Karpas-422 (cell line): ENCODE data around the gene AGBL4. TPM values are rescaled to one million over a fixed set of nuclear protein-coding genes. Genes with fewer than 3 reads are reported as not detected.

Experiments
- DNase-seq: peaks from one replicate; pipeline ENCODE4 v3.0.0-alpha.2; 2015
- H2AFZ ChIP-seq: fragments of 200-600 bp; sonication (generic); 2 replicates; pipeline ENCODE4 v1.6.1; 2014; ENCODE audit warnings: antibody characterized with exemption, low read length, mixed read lengths
- H3K27ac ChIP-seq: fragments of 200-600 bp; sonication (generic); 2 replicates; pipeline ENCODE4 v1.5.1; 2014; ENCODE audit warnings: mild to moderate bottlenecking, low read length, moderate library complexity
- H3K27me3 ChIP-seq: fragments of 200-600 bp; sonication (generic); 2 replicates; pipeline ENCODE4 v1.6.1; 2014; ENCODE audit warnings: low read length, mixed read lengths
- H3K36me3 ChIP-seq: fragments of 200-600 bp; sonication (generic); 2 replicates; pipeline ENCODE4 v1.6.1; 2014; ENCODE audit warnings: low read length, mixed read lengths; ENCODE audit not compliant: insufficient read depth
- H3K4me1 ChIP-seq: fragments of 200-600 bp; sonication (generic); 2 replicates; pipeline ENCODE4 v1.6.1; 2014; ENCODE audit warnings: mild to moderate bottlenecking, low read length, mixed read lengths
- H3K4me2 ChIP-seq: fragments of 200-600 bp; sonication (generic); 2 replicates; pipeline ENCODE4 v1.6.1; 2014; ENCODE audit warnings: low read length, low read depth, mild to moderate bottlenecking; ENCODE audit not compliant: poor library complexity, severe bottlenecking
- H3K4me3 ChIP-seq: fragments of 200-600 bp; sonication (generic); 2 replicates; pipeline ENCODE4 v1.5.1; 2014; ENCODE audit warnings: mild to moderate bottlenecking, antibody characterized with exemption, low read length, mixed read lengths
- H3K79me2 ChIP-seq: fragments of 200-600 bp; sonication (generic); 2 replicates; pipeline ENCODE4 v1.6.1; 2014; ENCODE audit warnings: mild to moderate bottlenecking, low read length, mixed read lengths
- H3K9ac ChIP-seq: fragments of 200-600 bp; sonication (generic); 2 replicates; pipeline ENCODE4 v1.6.0; 2014; ENCODE audit warnings: low read length
- H3K9me2 ChIP-seq: fragments of 200-600 bp; sonication (generic), shearing (Covaris generic); replicated peaks from 2 replicates; pipeline ENCODE4 v1.6.0; 2014; ENCODE audit warnings: mild to moderate bottlenecking, low read length, moderate library complexity; ENCODE audit not compliant: insufficient read depth
- H3K9me3 ChIP-seq: fragments of 300-700, 200-600 bp; sonication (generic); 2 replicates; pipeline ENCODE4 v1.6.1; 2014; ENCODE audit warnings: low read length, mixed read lengths
- H4K20me1 ChIP-seq: fragments of 200-600 bp; sonication (generic); 2 replicates; pipeline ENCODE4 v1.6.1; 2014; ENCODE audit warnings: mild to moderate bottlenecking, antibody characterized with exemption, low read length, low read depth; ENCODE audit not compliant: insufficient read depth
- total RNA-seq: library from RNA; depleted of rRNA; stranded (reverse); fragments of >200 nt; shearing (Covaris generic); gene quantifications from 2 replicates; pipeline ENCODE4 v1.2.3, GENCODE V29; 2014; ENCODE audit warnings: low replicate concordance

AGBL4 gene
- total RNA-seq, 1 experiment from 2014 or later, result not detected

- Histone ChIP-seq H3K4me2 (no peak overlapping the region), H2AFZ (no peak overlapping the region), H3K79me2 (no peaks in the 10 kb centered on the region), H3K9me3 (no peaks in the 10 kb centered on the region), H3K36me3 (no peaks in the 10 kb centered on the region), H4K20me1 (no peaks in the 10 kb centered on the region), H3K9me2 (no peaks in the 10 kb centered on the region), H3K4me3 (no peak overlapping the region), H3K9ac (no peak overlapping the region), H3K4me1 (no peaks in the 10 kb centered on the region), H3K27me3 (no peaks in the 10 kb centered on the region), H3K27ac (no peak overlapping the region)
- DNase-seq, result no peak
Measured at GRCh38 chr1:49556676-49557234, 467.0 kb downstream of the AGBL4 start.

DNA sequence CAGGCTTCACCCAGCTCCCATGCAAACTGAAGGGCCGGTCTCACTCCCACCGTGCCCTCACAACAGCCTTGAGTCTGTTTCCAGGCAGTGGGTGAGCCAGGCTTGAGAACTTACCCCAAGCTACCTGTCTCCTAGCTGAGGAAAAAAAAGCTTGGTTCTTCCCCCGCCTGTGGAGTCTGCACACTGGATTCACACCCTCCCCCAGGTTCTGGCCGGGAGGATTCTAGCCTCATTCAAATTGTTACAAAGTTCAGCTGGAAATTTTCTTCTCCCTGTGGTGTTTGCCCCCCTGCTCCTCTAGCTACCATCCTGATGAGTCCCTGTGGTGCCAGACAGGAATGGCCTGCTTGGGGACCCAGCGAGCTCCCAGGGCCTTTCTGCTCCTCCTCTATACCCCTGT is 471.7 kb downstream of the AGBL4 start:
- no peaks in the 10 kb centered on the region for H3K9me3 ChIP-seq
- H3K4me2 ChIP-seq, result no peak overlapping the region
- no peaks in the 10 kb centered on the region for H3K79me2 ChIP-seq
- H3K9ac ChIP-seq, result no peak overlapping the region
- no peak overlapping the region for H3K4me3 ChIP-seq
- no peaks in the 10 kb centered on the region for H4K20me1 ChIP-seq
- no peaks in the 10 kb centered on the region for H3K36me3 ChIP-seq
- no peak overlapping the region for H2AFZ ChIP-seq
- no peak for DNase-seq
- no peak overlapping the region for H3K27ac ChIP-seq
- H3K4me1 ChIP-seq, result no peaks in the 10 kb centered on the region
- no peaks in the 10 kb centered on the region for H3K9me2 ChIP-seq
- H3K27me3 ChIP-seq, result no peaks in the 10 kb centered on the region

DNA sequence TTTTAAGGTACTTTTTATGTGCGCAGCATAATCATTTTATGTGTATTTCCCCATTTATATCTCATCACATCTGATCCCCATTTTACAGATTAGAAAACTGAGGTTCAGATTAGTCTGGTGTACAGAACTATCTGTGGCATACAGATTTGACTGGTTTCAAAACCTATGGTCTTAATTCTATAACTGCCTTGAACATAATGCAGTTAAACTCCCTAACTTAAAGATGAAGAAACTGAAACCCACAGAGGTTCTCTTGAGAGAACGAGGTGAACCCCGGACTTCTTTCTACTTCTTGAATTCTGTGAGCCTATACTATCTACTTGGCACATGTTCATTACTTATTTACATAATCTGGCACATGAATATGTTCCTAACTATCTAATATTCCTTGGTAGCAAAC is 479.1 kb downstream of the AGBL4 start:
- Histone ChIP-seq H4K20me1 (no peaks in the 10 kb centered on the region), H3K4me1 (no peaks in the 10 kb centered on the region), H2AFZ (no peak overlapping the region), H3K36me3 (no peaks in the 10 kb centered on the region), H3K9me2 (no peaks in the 10 kb centered on the region), H3K4me2 (no peak overlapping the region), H3K27ac (no peak overlapping the region), H3K79me2 (no peaks in the 10 kb centered on the region), H3K9me3 (no peaks in the 10 kb centered on the region), H3K27me3 (no peaks in the 10 kb centered on the region), H3K9ac (no peak overlapping the region), H3K4me3 (no peak overlapping the region)
- no peak for DNase-seq

- H3K79me2 ChIP-seq, result no peaks in the 10 kb centered on the region
- DNase-seq, result no peak
- no peaks in the 10 kb centered on the region for H4K20me1 ChIP-seq
- no peaks in the 10 kb centered on the region for H3K9me3 ChIP-seq
- H3K27ac ChIP-seq, result no peak overlapping the region
- H3K4me1 ChIP-seq, result no peaks in the 10 kb centered on the region
- no peak overlapping the region for H3K4me2 ChIP-seq
- no peak overlapping the region for H3K4me3 ChIP-seq
- no peaks in the 10 kb centered on the region for H3K27me3 ChIP-seq
- H3K9ac ChIP-seq, result no peak overlapping the region
- no peaks in the 10 kb centered on the region for H3K9me2 ChIP-seq
- H3K36me3 ChIP-seq, result no peaks in the 10 kb centered on the region
- no peak overlapping the region for H2AFZ ChIP-seq
Measured at GRCh38 chr1:49541096-49541752, 482.5 kb downstream of the AGBL4 start.

- Histone ChIP-seq H3K4me3 (no peak overlapping the region), H3K4me2 (no peak overlapping the region), H3K9ac (no peak overlapping the region), H3K27ac (no peak overlapping the region), H3K36me3 (no peaks in the 10 kb centered on the region), H3K79me2 (no peaks in the 10 kb centered on the region), H3K9me2 (0 out of 2 replicates have a peak, but pooled peaks cover 3% of the 10 kb centered on the region), H3K4me1 (no peaks in the 10 kb centered on the region), H3K27me3 (no peaks in the 10 kb centered on the region), H4K20me1 (no peaks in the 10 kb centered on the region), H3K9me3 (no peaks in the 10 kb centered on the region), H2AFZ (no peak overlapping the region)
- no peak for DNase-seq
Measured at GRCh38 chr1:49527606-49528305, 496.0 kb downstream of the AGBL4 start.

DNA sequence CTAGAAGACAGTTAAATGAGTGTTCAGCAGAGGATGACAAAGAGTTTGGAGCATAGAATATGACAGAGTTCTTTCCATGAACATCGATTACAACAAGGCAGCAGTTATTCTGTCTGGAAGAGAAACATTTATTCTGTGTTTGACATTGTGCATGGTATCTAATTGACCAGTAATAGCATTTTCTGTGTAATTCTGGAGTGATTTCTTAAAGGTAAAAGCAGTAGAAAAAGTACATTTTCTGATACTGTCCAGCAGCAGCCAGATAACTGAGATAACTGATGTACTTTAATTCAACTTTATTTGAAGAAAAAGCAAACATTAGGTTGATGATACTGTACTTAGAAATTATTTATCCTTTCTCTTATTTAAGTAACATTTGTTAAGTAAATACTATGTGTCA is 497.1 kb downstream of the AGBL4 start:
- no peaks in the 10 kb centered on the region for H3K4me1 ChIP-seq
- no peak for DNase-seq
- H3K9me2 ChIP-seq, result 0 out of 2 replicates have a peak, but pooled peaks cover 3% of the 10 kb centered on the region
- H3K9ac ChIP-seq, result no peak overlapping the region
- no peak overlapping the region for H3K4me2 ChIP-seq
- H2AFZ ChIP-seq, result no peak overlapping the region
- no peak overlapping the region for H3K4me3 ChIP-seq
- no peaks in the 10 kb centered on the region for H3K79me2 ChIP-seq
- no peaks in the 10 kb centered on the region for H3K9me3 ChIP-seq
- no peak overlapping the region for H3K27ac ChIP-seq
- no peaks in the 10 kb centered on the region for H3K27me3 ChIP-seq
- H3K36me3 ChIP-seq, result no peaks in the 10 kb centered on the region
- H4K20me1 ChIP-seq, result no peaks in the 10 kb centered on the region

GRCh38 chr1:49523764-49524163 is 500.0 kb downstream of the AGBL4 start:
- Histone ChIP-seq H3K4me2 (no peak overlapping the region), H3K9me2 (0 out of 2 replicates have a peak, but pooled peaks cover 3% of the 10 kb centered on the region), H3K36me3 (no peaks in the 10 kb centered on the region), H3K9me3 (no peaks in the 10 kb centered on the region), H3K4me1 (no peaks in the 10 kb centered on the region), H3K4me3 (no peak overlapping the region), H3K27me3 (no peaks in the 10 kb centered on the region), H2AFZ (no peak overlapping the region), H3K27ac (no peak overlapping the region), H3K79me2 (no peaks in the 10 kb centered on the region), H3K9ac (no peak overlapping the region), H4K20me1 (no peaks in the 10 kb centered on the region)
- DNase-seq, result no peak

- no peak overlapping the region for H3K9ac ChIP-seq
- no peaks in the 10 kb centered on the region for H3K4me1 ChIP-seq
- H3K9me3 ChIP-seq, result no peaks in the 10 kb centered on the region
- no peaks in the 10 kb centered on the region for H4K20me1 ChIP-seq
- H3K27ac ChIP-seq, result no peak overlapping the region
- no peaks in the 10 kb centered on the region for H3K79me2 ChIP-seq
- no peaks in the 10 kb centered on the region; the same call in 1 of the 2 replicates for H3K9me2 ChIP-seq
- no peak overlapping the region for H3K4me3 ChIP-seq
- DNase-seq, result no peak
- no peak overlapping the region for H2AFZ ChIP-seq
- no peaks in the 10 kb centered on the region for H3K36me3 ChIP-seq
- H3K27me3 ChIP-seq, result no peaks in the 10 kb centered on the region
- H3K4me2 ChIP-seq, result no peak overlapping the region
Measured at GRCh38 chr1:49466961-49467360, 556.8 kb downstream of the AGBL4 start.
